HepG2 (cell line): ENCODE measurements around the gene DSCAML1. TPM values are rescaled to one million over a fixed set of nuclear protein-coding genes. Genes with fewer than 3 reads are reported as not detected.

Source experiments
- ARID4A ChIP-seq: sonication (generic); formaldehyde crosslinking; IDR thresholded peaks from 2 replicates; pipeline ENCODE4 v1.5.0; 2020; ENCODE audit warnings: mild to moderate bottlenecking, missing genetic modification reagents, borderline replicate concordance
- ATF7 ChIP-seq, 2 experiments: fragments of 450-650 bp in 1 of 2; sonication (generic) in 1 of 2; formaldehyde crosslinking in 1 of 2; IDR thresholded peaks; 2 replicates each; pipeline versions ENCODE4 v1.4.0 to v1.6.1; 2016 to 2020; ENCODE audit warnings: antibody characterized with exemption in 1 of 2, mild to moderate bottlenecking in 1 of 2, missing genetic modification reagents in 1 of 2
- BHLHE40 ChIP-seq: IDR thresholded peaks from 2 replicates; pipeline ENCODE4 v1.6.1; 2011; ENCODE audit warnings: low read length, improper control_type of control experiment
- CC2D1A ChIP-seq: sonication (generic); formaldehyde crosslinking; IDR thresholded peaks from 2 replicates; pipeline ENCODE4 v1.8.1; 2023; ENCODE audit warnings: mild to moderate bottlenecking, missing genetic modification reagents
- CERS6 ChIP-seq: sonication (generic); formaldehyde crosslinking; IDR thresholded peaks from 2 replicates; pipeline ENCODE4 v1.5.0; 2020; ENCODE audit warnings: missing genetic modification reagents
- FOSL2 ChIP-seq: sonication (generic); formaldehyde crosslinking; IDR thresholded peaks from 2 replicates; pipeline ENCODE4 v1.4.0; 2020; ENCODE audit warnings: missing genetic modification reagents
- FOXA1 ChIP-seq, 2 experiments: fragments of 450-650 bp in 1 of 2; sonication (generic) in 1 of 2; formaldehyde crosslinking in 1 of 2; IDR thresholded peaks; 2 replicates each; pipeline versions ENCODE4 v1.4.0 to v1.6.1; 2016 to 2020; ENCODE audit warnings: missing genetic modification reagents in 1 of 2
- GTF3A ChIP-seq: sonication (generic); formaldehyde crosslinking; conservative IDR thresholded peaks from 2 replicates; pipeline ENCODE4 v1.4.0; 2020; ENCODE audit warnings: mild to moderate bottlenecking, missing genetic modification reagents
- GZF1 ChIP-seq: sonication (generic); formaldehyde crosslinking; IDR thresholded peaks from 2 replicates; pipeline ENCODE4 v1.5.1; 2020; ENCODE audit warnings: mild to moderate bottlenecking, missing genetic modification reagents
- HDAC1 ChIP-seq: sonication (generic); formaldehyde crosslinking; IDR thresholded peaks from 2 replicates; pipeline ENCODE4 v1.5.1; 2020; ENCODE audit warnings: mild to moderate bottlenecking, missing genetic modification reagents
- HES4 ChIP-seq: sonication (generic); formaldehyde crosslinking; IDR thresholded peaks from 2 replicates; pipeline ENCODE4 v1.9.0; 2021; ENCODE audit warnings: mild to moderate bottlenecking, missing genetic modification reagents, borderline replicate concordance
- HNRNPL ChIP-seq: fragments of 200-400 bp; formaldehyde crosslinking; IDR thresholded peaks from 2 replicates; pipeline ENCODE4 v1.6.1; 2017; ENCODE audit warnings: mild to moderate bottlenecking, low read depth, low read length
- KDM5A ChIP-seq: fragments of 200-600 bp; sonication (generic); IDR thresholded peaks from 2 replicates; pipeline ENCODE4 v1.7.0; 2018; ENCODE audit warnings: antibody characterized with exemption, mild to moderate bottlenecking, low read length, borderline replicate concordance
- NFKBIZ ChIP-seq: IDR thresholded peaks from 2 replicates; pipeline ENCODE4 v1.6.1; 2018; ENCODE audit warnings: missing genetic modification reagents, missing compliant biosample characterization
- NFYC ChIP-seq: IDR thresholded peaks from 2 replicates; pipeline ENCODE4 v1.6.1; 2016; ENCODE audit warnings: missing genetic modification reagents, missing compliant biosample characterization
- NRL ChIP-seq: sonication (generic); formaldehyde crosslinking; IDR thresholded peaks from 2 replicates; pipeline ENCODE4 v1.5.0; 2020; ENCODE audit warnings: missing genetic modification reagents, mild to moderate bottlenecking, moderate library complexity, borderline replicate concordance
- SMARCE1 ChIP-seq: fragments of 450-650 bp; IDR thresholded peaks from 2 replicates; pipeline ENCODE4 v1.6.1; 2017; ENCODE audit warnings: borderline replicate concordance
- SSRP1 ChIP-seq: IDR thresholded peaks from 2 replicates; pipeline ENCODE4 v1.6.1; 2016; ENCODE audit warnings: control low read depth
- ZBTB1 ChIP-seq: sonication (generic); formaldehyde crosslinking; IDR thresholded peaks from 2 replicates; pipeline ENCODE4 v1.4.0; 2020; ENCODE audit warnings: missing genetic modification reagents, borderline replicate concordance
- ZBTB7B ChIP-seq: sonication (generic); formaldehyde crosslinking; IDR thresholded peaks from 2 replicates; pipeline ENCODE4 v1.4.0; 2020; ENCODE audit warnings: missing genetic modification reagents
- ZBTB8A ChIP-seq: sonication (generic); formaldehyde crosslinking; IDR thresholded peaks from 2 replicates; pipeline ENCODE4 v1.4.0; 2020; ENCODE audit warnings: mild to moderate bottlenecking, low read depth, missing genetic modification reagents, borderline replicate concordance
- ZMYM2 ChIP-seq: sonication (generic); formaldehyde crosslinking; IDR thresholded peaks from 2 replicates; pipeline ENCODE4 v1.8.0; 2022; ENCODE audit warnings: mild to moderate bottlenecking, missing genetic modification reagents
- ZNF136 ChIP-seq: sonication (generic); formaldehyde crosslinking; IDR thresholded peaks from 2 replicates; pipeline ENCODE4 v1.8.1; 2022; ENCODE audit warnings: low read depth, mild to moderate bottlenecking, moderate library complexity, missing genetic modification reagents
- ZNF263 ChIP-seq: sonication (generic); formaldehyde crosslinking; IDR thresholded peaks from 2 replicates; pipeline ENCODE4 v1.4.0; 2020; ENCODE audit warnings: missing genetic modification reagents
- ZNF839 ChIP-seq: sonication (generic); formaldehyde crosslinking; IDR thresholded peaks from 2 replicates; pipeline ENCODE4 v1.4.0; 2020; ENCODE audit warnings: missing genetic modification reagents, mild to moderate bottlenecking, borderline replicate concordance
- polyA plus RNA-seq, 8 experiments: library from polyadenylated mRNA; depleted of rRNA in 3 of 8; stranded (reverse) in 7 of 8; unstranded in 1 of 8; fragments of >200 nt; fragmentation: Illumina TruSeq in 4 of 8; extraction: Trizol in 4 of 8; gene quantifications; 2 replicates each; pipeline versions ENCODE4 v1.2.1 to v1.2.3, GENCODE V29; 2011 to 2016; ENCODE audit warnings: low read depth in 4 of 8, missing spikeins in 1 of 8, mixed read lengths in 1 of 8; ENCODE audit not compliant: insufficient read depth in 1 of 8
- total RNA-seq, 5 experiments: library from RNA; depleted of rRNA; stranded (reverse); fragments of >200 nt; fragmentation: Illumina TruSeq; extraction: Trizol; gene quantifications; 2 replicates each; pipeline ENCODE4 v1.2.3, GENCODE V29; 2016; ENCODE audit warnings: low read depth in 1 of 5

DSCAML1 gene
- total and polyA plus RNA-seq, 2 of the 13 experiments (the other 11 are each of a cell fraction or from before 2014, with no cell fraction given): 0.29 to 0.40 TPM

DNA sequence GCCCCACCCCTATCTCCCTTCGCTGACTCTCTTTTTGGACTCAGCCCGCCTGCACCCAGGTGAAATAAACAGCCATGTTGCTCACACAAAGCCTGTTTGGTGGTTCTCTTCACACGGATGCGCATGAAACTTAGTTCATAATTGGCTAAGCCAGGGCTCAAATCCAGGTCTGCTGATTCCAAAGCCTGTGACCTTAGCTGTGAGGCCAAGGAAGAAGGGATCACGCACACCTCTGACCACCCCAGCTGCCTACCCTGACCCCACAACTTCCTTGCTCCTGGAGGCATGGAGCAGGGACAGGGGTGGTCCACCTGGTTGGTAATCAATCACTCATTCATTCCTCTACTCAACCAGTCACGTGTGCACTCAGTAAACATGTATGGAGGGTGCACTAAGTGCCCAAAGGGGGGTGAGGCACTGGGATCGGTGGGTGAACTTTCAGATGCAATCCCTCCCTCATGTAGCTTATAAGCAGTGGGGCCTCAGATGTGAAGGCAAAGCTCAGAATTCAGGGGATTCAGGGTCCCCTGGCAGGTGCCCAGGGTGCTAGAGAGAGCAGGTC is 17.3 kb upstream of the DSCAML1 start (continued):
- TF ChIP-seq CC2D1A (CRISPR knock-in tag) (no peak), BHLHE40 (0 out of 2 replicates have a peak, but pooled peaks have one; percentile 23), GZF1 (no peak), CERS6 (CRISPR knock-in tag) (no peak), ZBTB8A (CRISPR knock-in tag) (no peak), ZNF839 (CRISPR knock-in tag) (no peak), SSRP1 (CRISPR knock-in tag) (no peak), KDM5A (no peak), HNRNPL (no peak), NFYC (CRISPR knock-in tag) (no peak), ZBTB7B (CRISPR knock-in tag) (no peak), ZMYM2 (no peak), ZBTB1 (no peak), GTF3A (CRISPR knock-in tag) (no peak), ZNF136 (CRISPR knock-in tag) (no peak), ARID4A (CRISPR knock-in tag) (0 out of 2 replicates have a peak, but pooled peaks have one; percentile 13), NFKBIZ (no peak), FOSL2 (CRISPR knock-in tag) (no peak), ZNF263 (CRISPR knock-in tag) (no peak), NRL (CRISPR knock-in tag) (no peak), HES4 (CRISPR knock-in tag) (no peak), FOXA1 (IDR thresholded peaks at IDR 0.05) (no peak), FOXA1 (CRISPR knock-in tag; IDR thresholded peaks at IDR 0.05) (peak; percentile 77), SMARCE1 (no peak), HDAC1 (CRISPR knock-in tag) (0 out of 2 replicates have a peak, but pooled peaks have one; percentile 3), ATF7 (IDR thresholded peaks at IDR 0.05) (no peak), ATF7 (CRISPR knock-in tag; IDR thresholded peaks at IDR 0.05) (no peak)
